NOMO-1 treated with DMSO at 0.1 percent for 48 hours (cell line): ENCODE results near the gene ZFP92.
A peak's percentile ranks its signal among the peaks of the same experiment; 100 is the strongest.
"Not testable (repeated sequence)": the region's sequence is repeated elsewhere in the genome, so short reads cannot be mapped to it uniquely, and the experiment has no call there.

ENCODE experiments used
- DNase-seq: peaks from one replicate; lab custom pipeline; 2025; ENCODE audit not compliant: unreplicated experiment; lab: John Stamatoyannopoulos, UW

ZFP92 gene

GRCh38 chrX:153386097-153386496 lies 25.2 kb upstream of the ZFP92 start:
- DNase-seq, result no peak

DNA sequence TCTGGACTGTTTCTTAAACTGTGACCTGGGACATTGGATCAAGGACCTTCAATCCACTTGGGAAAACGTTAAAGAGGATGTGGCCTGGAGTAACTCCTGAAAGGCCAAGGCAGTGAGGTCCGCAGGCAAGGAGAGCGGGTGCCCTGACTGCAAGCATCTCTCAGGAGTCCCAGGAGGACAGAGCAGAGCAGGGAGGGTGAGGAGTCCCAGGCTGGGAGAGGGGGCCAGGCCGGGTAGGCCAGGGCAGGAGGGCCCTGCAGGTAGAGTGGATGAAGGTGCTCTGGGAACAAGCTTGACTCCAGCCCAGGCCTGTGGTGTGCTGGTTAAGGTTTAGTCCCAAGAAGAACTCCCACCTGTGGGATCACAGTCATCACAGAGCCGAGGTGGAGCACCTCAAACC lies 23.9 kb upstream of the ZFP92 start:
- DNase-seq, result no peak

- no peak for DNase-seq
Measured at GRCh38 chrX:153387987-153388721, 23.1 kb upstream of the ZFP92 start.

- no peak for DNase-seq
Measured at GRCh38 chrX:153388722-153389459, 22.4 kb upstream of the ZFP92 start.

DNA sequence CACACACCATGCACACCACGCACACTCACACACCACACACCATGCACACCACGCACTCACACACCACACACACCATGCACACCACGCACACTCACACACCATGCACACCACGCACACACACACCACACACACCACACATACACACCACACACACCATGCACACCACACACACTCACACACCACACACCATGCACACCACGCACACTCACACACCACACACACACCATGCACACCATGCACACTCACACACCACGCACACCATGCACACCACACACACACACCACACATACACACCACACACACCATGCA lies 21.9 kb upstream of the ZFP92 start:
- DNase-seq, result not testable (repeated sequence)

DNA sequence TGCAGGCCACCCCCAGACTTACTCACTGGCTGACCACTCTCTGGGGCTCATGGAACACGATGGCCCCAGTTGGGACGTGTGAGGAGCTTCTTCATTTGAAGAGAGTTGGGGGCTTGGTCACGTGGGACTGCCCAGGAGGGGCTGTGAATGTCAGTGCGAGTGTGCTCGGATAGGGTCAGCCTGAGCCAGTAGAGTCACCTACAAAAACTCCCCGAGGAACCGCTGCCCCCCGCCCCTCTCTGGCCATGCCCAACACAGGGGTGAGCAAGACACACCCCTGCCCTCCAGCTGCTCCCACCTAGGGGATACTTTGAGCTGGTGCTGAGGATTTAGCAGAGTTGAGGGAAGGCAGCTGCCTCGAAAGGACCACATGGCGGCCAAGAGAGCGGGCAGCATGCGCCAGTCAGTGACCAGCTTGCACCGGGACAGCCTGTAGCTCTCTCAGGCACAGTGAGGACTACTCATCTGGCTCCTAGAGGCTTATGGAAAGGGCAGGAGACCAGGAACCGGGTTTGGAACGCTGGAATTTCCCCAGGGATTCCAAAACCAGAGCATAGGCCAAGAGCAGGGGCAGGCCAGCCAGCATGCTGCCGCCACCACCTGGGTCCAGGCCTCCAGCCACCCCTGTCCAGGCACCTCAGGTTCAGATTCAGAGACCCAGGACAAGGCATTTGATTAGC lies 18.5 kb upstream of the ZFP92 start:
- no peak for DNase-seq

DNA sequence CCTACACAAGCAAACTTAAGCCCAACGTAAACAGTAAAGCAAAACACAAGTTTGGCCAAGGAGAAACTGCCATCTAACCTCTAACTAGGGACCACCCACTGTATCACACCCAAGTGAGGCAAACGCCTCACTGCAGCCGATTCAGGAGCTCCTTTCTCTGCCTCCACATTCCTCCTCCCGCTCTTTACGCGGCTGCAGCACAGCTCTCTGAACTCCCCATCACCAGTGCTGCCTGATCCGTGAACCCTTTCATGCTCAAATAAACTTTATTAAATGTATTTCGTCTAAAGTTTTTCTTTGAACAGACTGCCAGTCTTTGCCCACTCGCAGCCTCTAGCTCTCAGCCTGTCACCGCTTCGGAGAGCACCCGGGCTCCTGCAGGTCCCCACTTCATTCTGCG lies 16.7 kb upstream of the ZFP92 start:
- no peak for DNase-seq

DNA sequence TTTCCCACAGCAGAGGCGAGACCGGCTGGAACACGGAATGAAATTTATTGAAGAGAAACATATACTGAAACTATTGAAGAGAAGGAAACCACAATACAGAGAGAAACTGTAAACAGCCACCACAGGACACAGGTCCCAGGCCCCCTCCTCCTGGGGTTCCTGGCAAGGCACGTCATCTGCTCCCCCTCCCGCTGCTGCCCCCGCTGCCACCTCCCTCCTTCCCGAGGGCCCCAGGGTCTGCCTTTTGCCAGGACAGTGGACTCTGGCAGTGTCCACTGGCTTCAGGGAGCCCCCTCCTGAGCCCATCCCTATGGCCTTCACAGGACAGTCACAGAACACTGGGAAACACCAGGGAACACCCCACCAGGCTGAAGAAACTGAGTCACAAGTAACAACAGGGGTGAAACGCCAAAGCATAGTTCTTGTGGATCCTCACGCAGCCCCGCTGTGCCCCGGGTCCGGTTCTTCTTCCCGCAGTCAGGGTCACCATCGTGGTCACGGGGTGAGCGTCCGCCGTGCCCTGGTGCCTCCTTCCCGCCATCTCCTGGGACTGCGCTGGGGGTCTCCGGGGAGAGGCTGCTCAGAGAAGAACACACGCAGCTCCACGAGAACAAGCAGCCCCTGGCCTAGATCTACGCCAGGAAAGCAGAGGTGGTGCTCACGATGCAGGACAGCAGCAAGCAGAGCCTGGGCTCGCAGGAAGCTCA lies 15.5 kb upstream of the ZFP92 start:
- DNase-seq, result no peak

DNA sequence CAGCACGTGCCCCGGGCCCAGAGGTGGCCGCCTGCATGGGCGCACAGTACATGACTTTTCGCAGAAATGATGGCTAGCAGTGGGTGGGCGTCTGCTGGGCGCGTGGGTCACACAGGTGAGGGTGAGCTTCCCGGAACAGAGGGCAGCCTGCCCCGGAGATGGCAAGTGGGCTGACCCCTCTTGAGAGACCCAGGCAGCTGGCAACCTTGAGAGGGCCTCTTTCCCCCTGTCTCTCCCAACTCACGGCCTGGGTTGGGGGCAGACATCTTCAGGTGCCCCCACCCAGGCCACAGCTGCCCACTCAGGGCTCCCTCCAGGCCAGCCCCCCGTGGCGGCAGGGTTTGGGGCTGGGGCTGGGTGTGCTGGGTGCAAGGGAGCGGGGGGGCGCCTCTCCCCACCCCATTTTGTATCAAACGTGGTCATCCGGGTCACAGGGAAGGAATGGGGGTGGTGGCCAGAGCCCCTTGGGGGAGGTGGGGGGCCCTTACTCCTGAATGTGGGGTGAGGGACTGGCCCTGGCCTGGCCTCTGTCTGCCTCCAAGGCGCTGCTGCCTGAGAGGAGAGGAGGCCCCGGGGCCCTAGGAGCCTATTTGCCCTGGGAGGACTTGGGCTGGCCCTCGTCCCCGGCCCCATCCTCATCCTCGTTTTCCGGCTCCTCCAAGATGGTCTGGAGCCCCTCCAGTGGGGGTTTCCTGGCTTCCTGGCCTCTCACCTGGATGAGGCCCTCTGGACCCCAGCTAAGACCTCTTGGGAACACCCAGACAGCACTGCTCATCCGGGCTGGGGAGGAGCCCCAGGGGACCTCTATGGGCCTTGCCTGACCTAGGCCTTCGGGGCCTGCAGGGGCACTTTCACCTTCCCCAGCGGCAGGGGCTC lies 14.7 kb upstream of the ZFP92 start:
- no peak for DNase-seq

DNA sequence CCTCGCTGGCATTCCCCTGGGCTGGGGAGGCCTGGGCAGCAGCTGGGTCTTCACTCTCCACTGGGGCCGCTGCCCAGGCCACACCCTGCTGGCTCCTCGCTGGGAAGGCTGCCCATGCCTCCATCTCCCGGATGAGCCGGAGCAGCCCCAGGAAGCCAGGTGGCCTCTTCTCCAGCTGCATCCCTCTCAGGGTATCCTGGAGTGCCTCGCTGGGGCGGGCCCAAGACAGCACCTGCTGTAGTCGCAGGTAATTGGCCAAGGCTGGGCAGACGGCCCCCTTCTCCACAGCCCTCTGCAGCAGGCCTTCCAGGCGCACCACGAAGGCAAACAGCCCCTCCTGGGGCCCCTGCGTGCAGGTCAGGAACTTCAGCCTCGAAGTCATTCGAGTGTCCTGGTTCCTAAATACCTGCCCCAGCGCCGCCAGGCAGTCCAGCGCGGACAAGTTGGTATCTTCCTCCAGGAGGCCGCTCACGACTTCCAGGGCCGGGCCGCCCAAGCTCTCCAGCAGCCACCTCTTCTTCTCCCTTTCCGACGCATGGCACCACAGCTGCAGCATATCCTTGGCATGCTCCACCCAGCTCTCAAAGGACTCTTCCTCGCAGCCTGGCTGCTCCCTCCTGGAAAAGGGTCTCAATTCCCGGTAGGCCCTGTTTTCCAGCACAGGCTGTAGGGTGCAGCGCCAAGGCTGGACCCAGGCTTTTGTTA lies 13.9 kb upstream of the ZFP92 start:
- DNase-seq, result no peak

- no peak for DNase-seq
Measured at GRCh38 chrX:153398275-153398960, 12.9 kb upstream of the ZFP92 start.

- peak; percentile 50 for DNase-seq
Measured at GRCh38 chrX:153400146-153401132, 10.8 kb upstream of the ZFP92 start.

- DNase-seq, result no peak
Measured at GRCh38 chrX:153401133-153401764, 10.0 kb upstream of the ZFP92 start, which contains the start of gene PNMA6E. Gene PNMA6E (minus strand): TSS chrX:153401350. CDS start chrX:153398849, 2,501 bp downstream.

- not testable (repeated sequence) for DNase-seq
Measured at GRCh38 chrX:153404333-153404732, 6.9 kb upstream of the ZFP92 start.

- DNase-seq, result no peak
Measured at GRCh38 chrX:153405426-153405825, 5.8 kb upstream of the ZFP92 start.

DNA sequence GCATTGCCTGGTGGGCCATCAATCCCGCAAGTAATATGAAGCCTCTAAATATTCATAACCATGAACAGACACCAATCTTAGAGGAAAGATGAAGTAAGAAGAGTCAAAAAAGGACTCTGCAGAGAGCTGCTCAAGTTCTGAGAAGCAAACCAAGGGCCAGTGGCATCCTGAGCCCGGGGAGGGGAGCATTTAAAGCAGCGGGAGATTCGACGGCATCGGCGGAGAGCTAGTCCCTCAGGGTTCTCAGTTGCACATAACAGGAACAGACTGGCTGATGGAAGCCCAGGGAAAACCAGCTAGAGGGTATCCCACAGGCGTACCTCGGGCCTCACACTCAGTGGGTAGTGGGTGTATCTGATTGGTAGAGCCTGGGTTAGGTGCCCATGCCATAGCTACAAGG lies 5.3 kb upstream of the ZFP92 start:
- DNase-seq, result no peak

DNA sequence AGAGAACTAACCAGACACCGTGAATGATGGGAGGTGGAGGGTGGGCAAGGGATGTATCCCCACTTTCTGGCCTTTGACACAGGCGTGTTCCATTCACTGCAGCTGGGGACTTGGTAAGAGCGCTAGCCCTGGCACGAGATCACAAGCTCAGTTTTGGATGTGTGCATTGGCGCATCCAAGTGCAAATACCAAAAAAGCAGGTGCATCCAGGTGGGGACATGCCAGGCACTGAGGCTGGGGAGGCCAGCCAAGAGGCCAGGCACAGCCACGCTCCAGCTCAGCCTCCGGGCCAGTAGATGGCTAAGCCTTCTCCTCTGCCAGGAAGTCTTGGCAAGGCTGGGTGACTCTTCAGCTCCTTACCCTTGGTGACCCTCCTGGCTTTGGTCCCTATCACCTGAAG lies 4.4 kb upstream of the ZFP92 start:
- no peak for DNase-seq

DNA sequence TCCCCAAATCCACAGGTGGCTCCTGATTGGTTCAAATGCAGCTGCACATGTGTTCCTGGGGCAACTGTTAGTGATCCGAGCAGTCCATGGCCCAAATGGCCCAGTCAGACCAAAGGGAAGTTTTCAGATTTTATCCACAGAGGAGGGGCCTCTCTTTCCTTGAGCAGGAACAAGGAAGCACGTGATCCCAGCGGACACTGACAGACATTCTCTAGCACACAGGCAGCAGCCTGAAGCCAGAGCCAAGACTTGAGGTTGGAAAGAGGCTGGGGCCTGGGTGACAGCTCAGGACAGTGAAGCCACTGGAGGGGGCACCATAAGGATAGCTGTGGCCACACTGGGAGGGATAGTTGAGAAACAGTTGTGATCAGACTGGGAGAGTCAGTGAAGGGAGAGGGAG lies 3.5 kb upstream of the ZFP92 start:
- DNase-seq, result no peak
